GM18909 (cell line): ENCODE data around the gene RAB9A.

Experiments used
- ATAC-seq: cut with Tn5 transposase; IDR thresholded peaks from one replicate; pipeline ENCODE4 v1.9.1; 2021; ENCODE audit warnings: mild to moderate bottlenecking; ENCODE audit not compliant: unreplicated experiment, poor library complexity

Gene RAB9A

DNA sequence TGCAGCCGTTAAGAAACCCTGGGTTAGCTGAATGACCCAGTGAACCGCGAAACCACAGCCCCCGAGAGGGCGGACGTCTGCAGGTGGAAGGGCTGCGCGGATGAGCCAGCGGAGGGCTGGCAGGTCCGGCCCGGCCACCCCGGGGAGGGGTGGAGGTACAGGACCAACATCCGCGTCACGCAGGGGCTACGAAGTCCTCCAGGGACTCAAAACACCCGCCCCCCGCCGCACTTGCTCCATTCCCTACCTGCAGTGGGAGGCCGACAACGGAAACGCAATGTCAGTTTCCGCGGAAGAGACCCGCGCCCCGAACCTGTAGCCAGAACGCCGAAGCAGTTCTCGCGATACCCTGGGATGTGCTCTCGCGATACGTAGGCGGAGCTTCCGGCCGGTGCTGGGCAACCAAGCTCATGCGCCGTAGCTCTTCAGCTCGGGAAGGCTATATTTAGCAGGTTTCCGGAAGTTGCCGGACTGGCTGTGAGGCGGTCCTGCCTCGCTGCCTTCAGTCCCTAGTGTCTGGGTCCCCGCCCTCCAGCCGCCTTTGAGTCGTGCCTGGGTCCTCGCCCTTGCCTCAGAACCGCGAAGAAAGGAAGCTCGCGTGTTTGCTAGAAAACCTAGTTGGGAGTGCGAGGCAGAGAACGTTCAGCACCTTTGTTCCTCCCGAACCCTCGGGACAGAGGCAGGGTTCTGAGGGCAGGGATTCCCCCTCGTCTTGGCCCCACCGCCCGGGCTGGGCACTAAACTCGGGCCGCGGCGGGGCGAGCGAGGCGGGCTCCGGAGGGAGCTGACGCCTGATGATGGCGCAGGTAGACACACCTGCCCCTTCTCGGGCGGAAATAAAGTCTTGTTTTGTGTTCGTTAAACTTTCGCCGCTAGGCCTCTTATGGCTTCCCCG lies 45.6 kb downstream of the RAB9A start, which contains the start of the genes OFD1 and TRAPPC2:
Gene OFD1 (plus strand): TSS at position 471 of the 895 bp plus-strand sequence. CDS start 324 bp downstream, at position 795.
Gene TRAPPC2 (minus strand): TSS at position 343 of the 895 bp plus-strand sequence. CDS start 14,657 bp downstream, outside the sequence.
- ATAC-seq: peak; percentile 91

DNA sequence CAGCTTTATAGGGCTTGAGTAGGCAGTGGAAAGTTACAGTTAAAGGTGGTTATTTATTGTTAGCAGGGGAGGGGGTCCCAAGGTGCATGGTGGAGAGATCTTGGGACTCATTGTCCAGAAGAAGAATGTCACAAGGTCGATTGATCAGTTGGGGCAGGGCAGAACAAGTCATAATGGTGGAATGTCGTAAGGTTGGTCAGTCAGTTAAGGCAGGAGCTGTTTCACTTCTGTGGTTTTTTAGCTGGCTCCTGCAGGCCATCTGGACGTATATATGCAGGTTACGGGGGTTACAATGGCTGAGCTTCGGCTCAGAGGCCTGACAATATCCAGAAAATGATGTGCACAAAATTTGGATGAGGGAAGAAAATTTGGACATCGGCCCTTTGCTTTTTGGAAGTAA lies 52.8 kb downstream of the RAB9A start:
- ATAC-seq: no peak

DNA sequence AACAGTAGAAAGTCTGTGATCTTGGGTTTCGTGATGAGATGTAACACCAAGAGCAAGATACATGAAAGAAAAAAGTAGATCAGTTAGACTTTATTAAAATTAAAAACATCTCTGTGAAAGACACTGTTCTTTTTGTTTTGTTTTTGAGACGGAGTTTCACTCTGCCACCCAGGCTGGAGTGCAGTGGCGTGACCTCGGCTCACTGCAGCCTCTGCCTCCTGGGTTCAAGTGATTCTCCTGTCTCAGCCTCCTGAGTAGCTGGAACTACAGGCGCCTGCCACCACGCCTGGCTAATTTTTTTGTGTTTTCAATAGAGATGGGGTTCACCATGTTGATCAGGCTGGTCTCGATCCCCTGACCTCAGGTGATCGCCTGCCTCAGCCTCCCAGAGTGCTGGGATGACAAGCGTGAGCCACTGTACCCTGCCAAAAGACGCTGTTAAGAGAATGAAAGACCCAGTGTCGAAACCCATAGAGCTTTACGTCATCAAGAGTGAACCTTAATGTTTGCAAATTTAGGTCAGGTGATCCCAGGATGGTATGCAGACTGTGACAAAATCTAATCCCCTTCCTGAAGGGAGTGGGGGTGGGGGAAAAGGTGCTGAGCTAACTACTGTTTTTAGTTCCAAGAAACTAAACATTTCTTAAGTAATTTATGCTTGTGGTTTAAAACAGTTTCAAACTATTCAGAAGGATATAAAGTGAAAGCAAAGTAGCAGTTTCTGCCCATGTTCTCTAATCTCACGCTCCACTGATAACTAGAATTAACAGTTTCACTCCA lies 53.7 kb downstream of the RAB9A start:
- peak; percentile 91 for ATAC-seq

DNA sequence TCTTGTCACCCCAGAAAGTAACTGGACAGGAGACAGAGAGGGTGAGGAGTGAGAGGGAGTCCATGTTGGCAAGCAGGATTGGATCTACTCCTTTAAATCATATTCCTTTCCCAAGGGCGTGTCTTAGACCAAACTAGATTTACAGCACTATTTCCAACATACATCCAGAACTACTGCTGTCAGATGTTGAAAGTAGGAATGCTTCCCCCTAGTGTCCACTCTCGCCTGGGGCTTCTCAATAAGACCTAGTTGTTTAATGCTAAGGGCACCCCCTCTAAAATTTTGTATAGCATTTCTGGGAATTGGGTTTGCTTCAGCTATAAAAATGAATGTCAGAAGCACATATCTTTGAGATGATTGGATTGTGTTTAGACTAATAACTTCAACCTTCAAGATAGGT lies 58.9 kb downstream of the RAB9A start:
- no peak for ATAC-seq

DNA sequence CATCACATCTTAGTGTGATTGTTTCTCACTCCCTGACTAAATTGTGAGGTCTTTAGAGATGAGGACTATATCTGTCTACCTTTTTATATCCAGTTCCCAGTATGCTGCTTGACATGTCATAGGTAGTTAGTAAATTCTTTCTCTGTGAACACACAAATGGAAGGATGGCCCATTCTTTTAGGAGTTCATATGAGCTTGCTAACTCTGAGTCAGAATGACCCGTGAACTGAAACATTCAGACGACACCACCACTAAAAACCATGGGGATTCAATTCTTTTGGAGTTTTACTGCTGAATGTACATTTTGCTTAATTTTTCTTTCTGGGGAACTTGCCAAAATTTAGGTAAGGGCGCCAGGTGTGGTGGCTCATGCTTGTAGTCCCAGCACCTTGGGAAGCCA lies 59.6 kb downstream of the RAB9A start:
- ATAC-seq: no peak

DNA sequence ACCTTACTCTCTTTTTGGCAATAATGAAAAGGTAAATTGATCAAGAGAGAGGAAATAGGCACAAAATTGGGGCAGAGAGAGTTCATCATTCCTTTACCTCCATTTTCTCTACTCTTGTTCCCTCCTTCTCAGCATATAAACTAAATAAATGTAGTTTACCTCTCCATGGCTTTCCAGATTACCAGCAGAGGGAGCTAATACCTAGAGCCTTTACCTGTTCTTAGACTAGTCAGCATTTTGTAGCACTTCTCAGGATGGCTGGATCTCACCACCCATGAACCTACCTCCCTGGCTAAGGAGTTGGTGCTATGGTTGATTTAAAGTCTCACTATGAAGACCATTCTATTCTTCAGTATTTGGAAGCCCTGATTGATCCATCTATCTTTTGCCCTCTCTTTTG lies 61.3 kb downstream of the RAB9A start:
- ATAC-seq: peak; percentile 46

DNA sequence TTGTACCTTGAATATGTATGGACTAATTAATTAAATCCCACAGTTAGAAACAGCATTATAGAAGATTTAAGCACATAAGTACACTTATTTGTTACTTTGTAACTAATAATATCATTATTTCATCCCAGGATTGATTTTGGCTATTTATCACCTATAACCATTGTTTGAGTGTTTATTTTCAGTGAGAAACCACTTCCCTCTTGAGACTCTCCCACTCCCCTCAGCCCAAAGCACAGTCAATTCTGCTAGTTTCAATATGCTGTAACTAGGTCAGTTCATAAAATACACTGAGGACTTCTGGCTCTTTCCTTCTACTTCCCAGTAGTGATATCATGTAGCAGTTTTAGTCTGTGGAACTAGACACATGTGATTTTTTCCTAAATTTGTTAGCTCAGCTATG lies 61.9 kb downstream of the RAB9A start:
- peak; percentile 38 for ATAC-seq

DNA sequence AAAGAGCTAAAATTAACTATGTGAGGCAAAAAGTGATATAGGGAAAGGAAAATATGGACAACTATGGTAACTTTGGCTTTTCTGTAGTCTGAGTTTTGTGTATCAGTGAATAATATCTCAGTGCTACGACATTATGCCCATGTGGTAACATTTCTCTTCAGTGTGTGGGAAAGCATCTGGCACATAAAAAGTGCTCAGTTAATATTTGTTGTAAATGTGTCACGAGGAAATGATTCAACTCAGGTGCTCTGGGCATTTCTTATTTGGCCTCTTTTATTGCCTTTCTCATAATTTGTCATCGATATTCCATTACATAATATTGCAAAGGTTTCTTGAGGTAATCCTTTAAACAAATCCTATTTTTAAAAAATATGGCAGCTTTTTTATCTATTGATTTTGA lies 63.2 kb downstream of the RAB9A start:
- ATAC-seq: no peak

DNA sequence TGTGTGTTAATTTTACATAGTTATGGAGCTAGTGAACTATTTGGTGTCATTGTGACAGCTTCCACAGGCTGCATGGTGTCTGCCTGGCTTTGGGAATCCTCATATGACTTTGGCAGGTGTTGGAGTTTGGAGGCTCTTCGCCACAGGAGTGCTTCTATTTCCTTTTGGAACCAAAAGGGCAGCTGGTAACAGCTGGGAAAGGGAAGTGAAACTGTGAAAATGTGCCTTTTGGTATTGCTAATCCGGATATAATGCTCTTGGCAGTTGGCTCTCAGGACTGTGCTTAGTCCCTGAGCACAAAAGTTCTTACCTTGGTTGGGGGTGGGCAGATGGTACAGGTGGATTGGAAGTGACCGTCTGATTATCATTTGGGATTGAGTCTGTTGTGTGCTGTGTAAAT lies 63.7 kb downstream of the RAB9A start:
- ATAC-seq: peak; percentile 66

DNA sequence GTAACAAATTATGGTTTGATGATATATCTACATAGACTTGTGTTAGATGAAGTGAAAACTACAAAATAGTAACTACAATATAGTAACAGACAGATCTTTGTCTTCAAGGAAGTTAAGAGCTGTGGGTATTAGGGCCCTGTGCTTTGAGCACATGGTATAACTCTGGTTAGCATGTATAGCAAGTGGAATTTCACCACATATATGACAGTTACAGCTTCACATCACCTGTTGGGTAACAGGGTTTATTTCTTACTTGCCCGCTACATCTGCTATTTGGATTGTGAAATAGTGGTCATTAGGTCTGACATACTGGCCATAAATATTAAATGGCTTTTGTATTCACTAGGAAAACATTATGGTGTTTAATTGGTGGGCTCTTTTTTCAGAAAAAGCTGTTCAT lies 65.8 kb downstream of the RAB9A start:
- no peak for ATAC-seq

DNA sequence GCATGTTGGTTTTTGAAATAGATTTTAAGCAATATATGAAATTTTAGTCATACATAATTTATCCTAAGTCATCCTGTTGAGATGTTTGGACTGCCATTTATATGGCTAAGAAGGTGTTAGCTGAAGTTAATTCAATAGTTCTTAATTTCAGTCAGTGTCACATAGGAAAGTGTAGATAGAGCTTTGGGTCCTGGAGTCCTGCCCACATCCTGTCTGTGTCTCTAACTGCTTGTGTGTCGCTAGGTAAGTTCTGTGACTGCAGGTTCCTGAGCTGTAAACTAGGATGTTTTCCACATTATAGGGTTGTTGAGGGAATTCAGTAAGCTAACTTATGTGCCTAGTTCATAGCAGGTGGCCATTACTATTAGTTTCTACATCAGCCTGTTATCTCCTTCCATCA lies 66.3 kb downstream of the RAB9A start:
- no peak for ATAC-seq

DNA sequence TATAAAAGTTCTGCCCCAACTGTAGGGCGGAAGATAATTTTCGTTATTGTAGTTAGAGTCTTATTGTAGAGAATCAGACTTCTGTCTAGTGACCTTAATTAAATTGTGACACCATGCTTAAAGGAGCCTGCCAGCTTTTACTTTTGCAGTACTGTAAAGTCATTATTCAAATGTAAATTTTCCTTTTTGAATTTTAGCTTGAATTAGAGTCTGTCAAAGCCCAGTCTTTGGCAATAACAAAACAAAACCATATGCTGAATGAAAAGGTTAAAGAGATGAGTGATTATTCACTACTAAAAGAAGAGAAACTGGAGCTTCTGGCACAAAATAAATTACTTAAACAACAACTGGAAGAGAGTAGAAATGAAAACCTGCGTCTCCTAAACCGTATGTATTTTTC lies 67.5 kb downstream of the RAB9A start:
- ATAC-seq: no peak

DNA sequence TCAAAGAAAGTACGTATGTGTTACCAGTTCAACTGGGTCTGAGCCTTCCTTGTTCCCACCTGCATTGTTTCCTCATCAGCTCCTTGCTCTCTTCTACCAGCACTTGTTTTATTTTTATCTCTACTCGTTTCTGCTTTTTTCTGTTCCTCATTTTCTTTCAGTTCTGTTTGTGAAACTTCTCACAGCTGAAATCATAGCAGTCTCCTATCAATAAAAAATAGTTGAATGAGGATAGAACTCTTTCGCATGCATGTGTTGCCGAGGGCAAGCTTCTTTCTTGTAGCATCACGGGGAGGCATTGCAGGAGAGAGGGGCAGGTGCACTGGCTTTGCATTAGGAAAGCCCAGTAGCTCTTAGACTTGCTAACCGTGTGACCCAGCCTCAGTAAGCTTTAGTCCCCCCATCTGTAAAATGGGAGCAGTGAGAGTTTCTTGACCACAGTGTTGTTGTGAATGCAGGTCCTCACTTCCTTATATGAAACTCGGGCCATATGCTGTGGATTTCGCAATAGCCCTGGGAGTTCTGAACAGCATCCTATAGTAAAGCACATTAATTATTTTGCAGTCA lies 70.3 kb downstream of the RAB9A start:
- peak; percentile 70 for ATAC-seq
